Vein endothelial cell (primary cell): ENCODE results near the gene TMEM163. TPM values are rescaled to one million over a fixed set of nuclear protein-coding genes. Genes with fewer than 3 reads are reported as not detected.

Experiments
- total RNA-seq: library from RNA; depleted of rRNA; stranded (reverse); fragments of >200 nt; gene quantifications from 2 replicates; pipeline ENCODE4 v1.2.3, GENCODE V29; 2012

The TMEM163 gene
- 0.33 and 0.67 TPM in 2 replicates for total RNA-seq

DNA sequence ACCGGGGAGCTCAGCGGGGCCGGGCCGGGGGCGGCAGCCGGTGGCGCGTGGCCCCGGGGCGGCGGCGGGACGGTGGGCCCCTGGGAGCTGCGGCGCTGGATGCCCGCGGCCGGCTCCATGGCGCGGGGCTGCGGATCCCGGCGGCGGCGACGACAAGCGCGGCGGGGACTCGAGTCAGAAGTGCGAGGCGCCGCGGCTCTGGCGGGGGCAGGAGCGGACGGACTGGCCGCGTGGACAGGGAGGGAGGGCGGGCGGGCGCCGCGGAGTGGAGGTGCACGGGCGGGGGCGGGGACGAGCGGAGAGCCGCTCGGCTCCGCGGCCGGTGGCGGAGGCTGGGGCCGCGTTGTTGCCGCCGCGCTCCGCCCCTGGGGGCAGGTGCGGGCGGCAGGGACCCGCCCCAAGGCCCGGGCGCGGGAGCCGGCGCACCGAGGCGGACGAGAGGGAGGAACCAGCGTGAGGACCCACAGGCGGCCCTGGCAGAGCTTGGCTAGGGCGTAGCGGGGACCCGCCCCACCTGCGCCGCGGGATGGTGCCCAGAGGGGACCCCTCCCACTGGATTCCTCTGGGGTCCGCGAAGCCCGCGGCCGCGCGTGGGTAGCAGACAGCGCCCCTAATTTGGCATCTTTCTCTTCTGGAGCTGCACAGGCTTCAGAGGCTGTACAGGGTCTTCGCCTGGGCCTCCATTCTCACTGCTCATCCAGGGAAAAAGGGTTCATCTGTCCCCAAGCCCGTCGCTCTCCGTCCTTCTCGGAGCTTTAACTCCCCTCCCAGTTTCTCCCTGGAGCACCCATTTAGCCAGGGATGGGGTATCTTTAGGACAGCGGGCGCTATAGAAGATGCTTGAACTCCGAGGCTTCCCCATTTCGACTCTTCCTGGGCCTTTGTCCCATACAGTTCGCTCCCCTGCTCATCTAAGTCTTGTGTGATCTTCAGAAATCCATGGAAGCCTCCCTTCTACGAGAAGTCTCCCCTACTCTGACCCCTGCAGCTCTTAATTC, at the start of gene TMEM163:
Gene TMEM163, minus strand, starts transcription at position 184 of the 998 bp plus-strand sequence.

Other genes with a start within 250 kb of the TMEM163 start
- not detected in 2 replicates for gene ACMSD, start 119.6 kb upstream of the TMEM163 start, total RNA-seq
- gene CCNT2, start 199.8 kb upstream of the TMEM163 start, total RNA-seq: 33.0 and 41.4 TPM in 2 replicates